ENCODE data around the gene TCF7L1.
"Not testable (repeated sequence)": the region's sequence is repeated elsewhere in the genome, so short reads cannot be mapped to it uniquely, and the experiment has no call there.

Gene TCF7L1

GRCh38 chr2:85326406-85327159, 193.4 kb downstream of the TCF7L1 start:
- peak; percentile 49 for DNase-seq (ENCODE audit: low spot score)

- peak; percentile 52 for DNase-seq (ENCODE audit: low spot score)
Observed at GRCh38 chr2:85327160-85327821, 194.1 kb downstream of the TCF7L1 start.

- DNase-seq (ENCODE audit: low spot score): peak; percentile 92
Observed at GRCh38 chr2:85327822-85328617, 194.8 kb downstream of the TCF7L1 start, which contains the start of gene TGOLN2. Gene TGOLN2, minus strand, starts transcription at chr2:85327989. Its CDS starts 27 bp downstream, at chr2:85327962.

GRCh38 chr2:85329181-85329651, 196.0 kb downstream of the TCF7L1 start:
- no peak for DNase-seq (ENCODE audit: low spot score)

- DNase-seq (ENCODE audit: low spot score): not testable (repeated sequence)
Observed at GRCh38 chr2:85329701-85330100, 196.5 kb downstream of the TCF7L1 start.

- DNase-seq (ENCODE audit: low spot score): no peak
Observed at GRCh38 chr2:85330839-85331636, 197.8 kb downstream of the TCF7L1 start.

GRCh38 chr2:85333877-85334276, 200.7 kb downstream of the TCF7L1 start:
- DNase-seq (ENCODE audit: low spot score): not testable (repeated sequence)

GRCh38 chr2:85334928-85335327, 201.7 kb downstream of the TCF7L1 start:
- no peak for DNase-seq (ENCODE audit: low spot score)

GRCh38 chr2:85340034-85340892, 207.1 kb downstream of the TCF7L1 start:
- no peak for DNase-seq (ENCODE audit: low spot score)

- no peak for DNase-seq (ENCODE audit: low spot score)
Observed at GRCh38 chr2:85341269-85342029, 208.3 kb downstream of the TCF7L1 start.

GRCh38 chr2:85342156-85342555, 209.0 kb downstream of the TCF7L1 start:
- DNase-seq (ENCODE audit: low spot score): no peak

- DNase-seq (ENCODE audit: low spot score): not testable (repeated sequence)
Observed at GRCh38 chr2:85343207-85343895, 210.2 kb downstream of the TCF7L1 start.

- DNase-seq (ENCODE audit: low spot score): no peak
Observed at GRCh38 chr2:85344356-85344954, 211.3 kb downstream of the TCF7L1 start.

GRCh38 chr2:85347599-85347998, 214.4 kb downstream of the TCF7L1 start:
- no peak for DNase-seq (ENCODE audit: low spot score)

GRCh38 chr2:85353876-85354285, 220.7 kb downstream of the TCF7L1 start:
- DNase-seq (ENCODE audit: low spot score): peak; percentile 3

GRCh38 chr2:85354286-85355072, 221.3 kb downstream of the TCF7L1 start, which contains the start of the genes ELMOD3 and RETSAT:
Gene ELMOD3, plus strand, starts transcription at chr2:85354769. Its CDS starts 2,430 bp downstream, at chr2:85357199.
Gene RETSAT, minus strand, starts transcription at chr2:85354528. Its CDS starts 21 bp downstream, at chr2:85354507.
- peak; percentile 99 for DNase-seq (ENCODE audit: low spot score)

GRCh38 chr2:85355073-85355410, 221.8 kb downstream of the TCF7L1 start:
- DNase-seq (ENCODE audit: low spot score): no peak

- no peak for DNase-seq (ENCODE audit: low spot score)
Observed at GRCh38 chr2:85355521-85355920, 222.3 kb downstream of the TCF7L1 start.
